AG10803 (cell line): ENCODE results near the gene PDSS2.
"Not testable (repeated sequence)": the region's sequence is repeated elsewhere in the genome, so short reads cannot be mapped to it uniquely, and the experiment has no call there.

Experiments used
- DNase-seq: peaks from one replicate; pipeline ENCODE4 v3.0.0; 2010; ENCODE audit warnings: low read depth
- H3K4me3 ChIP-seq: 2 replicates; pipeline ENCODE4 v1.5.1; 2011; ENCODE audit warnings: mild to moderate bottlenecking, low read length, control low read depth
- CTCF ChIP-seq: conservative IDR thresholded peaks from 2 replicates; pipeline ENCODE4 v1.5.1; 2011; ENCODE audit warnings: mild to moderate bottlenecking, low read length, control low read depth, inconsistent platforms

PDSS2 gene

GRCh38 chr6:107209406-107210305 lies 249.7 kb downstream of the PDSS2 start:
- no peak for DNase-seq
- no peak overlapping the region for H3K4me3 ChIP-seq
- TF ChIP-seq CTCF, result no peak

- no peak for DNase-seq
- TF ChIP-seq CTCF, result no peak
- no peak overlapping the region for H3K4me3 ChIP-seq
Observed at GRCh38 chr6:107207251-107207873, 252.0 kb downstream of the PDSS2 start.

GRCh38 chr6:107205058-107205998 lies 254.0 kb downstream of the PDSS2 start:
- H3K4me3 ChIP-seq, result no peak overlapping the region
- no peak for DNase-seq
- no peak for TF ChIP-seq CTCF

- TF ChIP-seq CTCF, result no peak
- H3K4me3 ChIP-seq, result no peak overlapping the region
- DNase-seq, result no peak
Observed at GRCh38 chr6:107202876-107203468, 256.4 kb downstream of the PDSS2 start.

- TF ChIP-seq CTCF, result no peak
- no peak overlapping the region for H3K4me3 ChIP-seq
- DNase-seq, result no peak
Observed at GRCh38 chr6:107198631-107199416, 260.5 kb downstream of the PDSS2 start.

- TF ChIP-seq CTCF, result no peak
- DNase-seq, result no peak
- H3K4me3 ChIP-seq, result no peak overlapping the region
Observed at GRCh38 chr6:107196152-107196551, 263.2 kb downstream of the PDSS2 start.

GRCh38 chr6:107194723-107195122 lies 264.6 kb downstream of the PDSS2 start:
- not testable (repeated sequence) for DNase-seq, H3K4me3 ChIP-seq
